Right lobe of liver (tissue), 6 donors: Measurements from ENCODE around the gene HNRNPD. TPM values are rescaled to one million over a fixed set of nuclear protein-coding genes. Genes with fewer than 3 reads are reported as not detected.

Source experiments
- ATAC-seq, 4 donors: fragments of 200-7000 bp; cut with Tn5 transposase; one replicate each; pipeline ENCODE4 v1.9.1; 2020; ENCODE audit warnings: mild to moderate bottlenecking in 4 of 4, moderate library complexity in 4 of 4
- DNase-seq, 3 donors: peaks; one replicate each; pipeline ENCODE4 v3.0.0-alpha.2; 2020
- H3K27ac ChIP-seq, 3 donors: fragments of 200-600 bp; one replicate each; pipeline ENCODE4 v1.8.0; 2022
- H3K27me3 ChIP-seq, 2 donors: fragments of 200-600 bp; one replicate each; pipeline ENCODE4 v1.8.0; 2022
- H3K36me3 ChIP-seq, 4 donors: fragments of 200-600 bp; sonication (generic) in 1 of 4; one replicate each; pipeline versions ENCODE4 v1.5.1 to v1.8.0; 2017 to 2022; ENCODE audit warnings: control low read depth in 1 of 4
- H3K4me1 ChIP-seq, 4 donors: fragments of 200-600 bp; sonication (generic) in 1 of 4; one replicate each; pipeline versions ENCODE4 v1.5.1 to v1.8.0; 2017 to 2022; ENCODE audit warnings: control low read depth in 1 of 4
- H3K4me3 ChIP-seq, 3 donors: fragments of 200-600 bp; one replicate each; pipeline ENCODE4 v1.8.0; 2022
- H3K9me3 ChIP-seq, 4 donors: fragments of 200-600 bp; sonication (generic) in 1 of 4; one replicate each; pipeline versions ENCODE4 v1.5.1 to v1.8.0; 2017 to 2022; ENCODE audit warnings: control low read depth in 1 of 4
- POLR2A ChIP-seq: fragments of 450-650 bp; IDR thresholded peaks from one replicate; pipeline ENCODE4 v1.6.1; 2017; ENCODE audit warnings: antibody characterized with exemption, mild to moderate bottlenecking
- WGBS: methylation state at CpG from one replicate; pipeline ENCODE4 v1.1.6; 2018; ENCODE audit warnings: low coverage, low lambda C conversion rate; ENCODE audit not compliant: insufficient coverage; ENCODE audit errors: missing lambda C conversion rate; 5-methylcytosine and 5-hydroxymethylcytosine counted together
- intact Hi-C, 2 donors: fragments of 100-400 bp; cut with DNase I; formaldehyde crosslinking; loops; one replicate each; pipeline versions ENCODE4 v1.11.2 to v1.14.1; 2022
- total RNA-seq, 6 experiments: library from RNA; depleted of rRNA in 2 of 6; stranded (reverse); fragments of >200 nt in 2 of 6; fragmentation: NEBNext Ultra II Directional in 3 of 6; extraction: Animal tissue kit (Norgen Biotek cat#: 25700) in 3 of 6; gene quantifications; one replicate each; pipeline versions ENCODE4 v1.1.0 to v1.2.4, GENCODE V29; 2016 to 2023
- TF ChIP-seq, protein P1 (sequence below), 4 donors: fragments of 200-600 bp in 3 of 4; fragments of 450-650 bp in 1 of 4; IDR thresholded peaks; one replicate each; pipeline versions ENCODE4 v1.5.1 to v1.8.0; 2016 to 2022; ENCODE audit warnings: antibody characterized with exemption in 4 of 4, mild to moderate bottlenecking in 2 of 4
- donor health status: DM: no; HTN: yes; CAD: no.
- donor health status: DM: no; HTN: no; CAD: no.
- donor health status: DM: no; HTN: no; CAD: no.
- donor health status: DM: no; HTN: yes; CAD: no.
- donor health status: DM: no; HTN: yes; CAD: no.

The HNRNPD gene
- total RNA-seq, 6 experiments from 2014 or later, result 34.5 to 67.1 (median 42.6) TPM

GRCh38 chr4:82382751-82383150 is 9.0 kb upstream of the HNRNPD start:
- intact Hi-C loops, result no loop called here
- ATAC-seq (no peak), DNase-seq (no peak)
- Histone ChIP-seq H3K4me1 (no peaks in the 10 kb centered on the region), H3K9me3 (no peaks in the 10 kb centered on the region), H3K36me3 (no peaks in the 10 kb centered on the region), H3K27ac (no peak overlapping the region), H3K27me3 (no peaks in the 10 kb centered on the region), H3K4me3 (no peak overlapping the region)
- 63% methylated on average over 2 of the region's 2 CpGs for WGBS
- no peak for TF ChIP-seq POLR2A
- TF ChIP-seq, protein P1, sequence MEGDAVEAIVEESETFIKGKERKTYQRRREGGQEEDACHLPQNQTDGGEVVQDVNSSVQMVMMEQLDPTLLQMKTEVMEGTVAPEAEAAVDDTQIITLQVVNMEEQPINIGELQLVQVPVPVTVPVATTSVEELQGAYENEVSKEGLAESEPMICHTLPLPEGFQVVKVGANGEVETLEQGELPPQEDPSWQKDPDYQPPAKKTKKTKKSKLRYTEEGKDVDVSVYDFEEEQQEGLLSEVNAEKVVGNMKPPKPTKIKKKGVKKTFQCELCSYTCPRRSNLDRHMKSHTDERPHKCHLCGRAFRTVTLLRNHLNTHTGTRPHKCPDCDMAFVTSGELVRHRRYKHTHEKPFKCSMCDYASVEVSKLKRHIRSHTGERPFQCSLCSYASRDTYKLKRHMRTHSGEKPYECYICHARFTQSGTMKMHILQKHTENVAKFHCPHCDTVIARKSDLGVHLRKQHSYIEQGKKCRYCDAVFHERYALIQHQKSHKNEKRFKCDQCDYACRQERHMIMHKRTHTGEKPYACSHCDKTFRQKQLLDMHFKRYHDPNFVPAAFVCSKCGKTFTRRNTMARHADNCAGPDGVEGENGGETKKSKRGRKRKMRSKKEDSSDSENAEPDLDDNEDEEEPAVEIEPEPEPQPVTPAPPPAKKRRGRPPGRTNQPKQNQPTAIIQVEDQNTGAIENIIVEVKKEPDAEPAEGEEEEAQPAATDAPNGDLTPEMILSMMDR (IDR thresholded peaks at IDR 0.05), result no peak

DNA sequence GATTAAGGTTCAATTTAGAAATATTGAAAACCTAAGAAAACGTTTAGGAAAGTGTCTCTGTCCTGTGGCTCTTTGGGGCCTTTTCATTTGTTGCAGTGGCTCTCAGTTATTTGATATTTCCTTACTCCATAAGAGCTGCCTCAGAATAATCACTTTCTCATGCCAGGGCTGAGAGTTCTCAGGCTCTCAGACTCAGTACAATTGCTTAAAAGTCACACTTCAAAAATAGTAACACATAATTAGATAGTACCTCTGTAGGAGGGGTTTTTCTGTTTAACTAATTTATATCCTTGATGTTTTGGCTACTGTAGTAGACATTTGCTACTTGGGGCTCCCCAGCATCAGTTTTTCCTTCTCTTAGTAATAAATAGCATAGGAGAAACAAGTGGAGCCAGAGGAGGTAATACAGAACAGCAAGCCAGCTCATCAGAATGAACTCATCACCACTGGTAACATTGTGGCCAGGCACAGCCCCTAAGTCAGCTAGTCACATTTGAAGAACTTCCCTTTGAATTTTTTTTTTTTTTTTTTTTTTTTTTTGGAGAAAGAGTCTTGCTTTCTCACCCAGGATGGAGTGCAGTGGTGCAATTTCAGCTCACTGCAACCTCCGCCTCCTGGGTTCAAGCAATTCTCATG is 8.0 kb upstream of the HNRNPD start:
- Histone ChIP-seq H3K9me3 (no peaks in the 10 kb centered on the region), H3K4me1 (no peaks in the 10 kb centered on the region), H3K4me3 (no peak overlapping the region), H3K27ac (no peak overlapping the region), H3K27me3 (no peaks in the 10 kb centered on the region), H3K36me3 (no peaks in the 10 kb centered on the region)
- ATAC-seq (no peak), DNase-seq (no peak)
- TF ChIP-seq POLR2A, result no peak
- 67% methylated on average over 2 of the region's 2 CpGs for WGBS
- intact Hi-C loops, result no loop called here

- peak in 1 of 4 donors; percentile 14 for ATAC-seq
- H3K36me3 ChIP-seq, result no peaks in the 10 kb centered on the region
- H3K4me3 ChIP-seq, result no peak overlapping the region
- no peaks in the 10 kb centered on the region for H3K27me3 ChIP-seq
- WGBS, result 100% methylated on average over 3 of the region's 3 CpGs
- TF ChIP-seq POLR2A, result no peak
- TF ChIP-seq, protein P1 (IDR thresholded peaks at IDR 0.05), result no peak
- intact Hi-C loops, result no loop called here
- no peak for DNase-seq
- H3K27ac ChIP-seq, result no peak overlapping the region
- H3K9me3 ChIP-seq, result no peaks in the 10 kb centered on the region
- no peaks in the 10 kb centered on the region for H3K4me1 ChIP-seq
These were observed 7.4 kb upstream of the HNRNPD start for GRCh38 chr4:82381235-82381634.

- 100% methylated on average over 1 of the region's 4 CpGs for WGBS
- no peak for DNase-seq
- H3K4me3 ChIP-seq, result no peak overlapping the region
- no peaks in the 10 kb centered on the region for H3K27me3 ChIP-seq
- no peak overlapping the region for H3K27ac ChIP-seq
- no peaks in the 10 kb centered on the region for H3K9me3 ChIP-seq
- H3K36me3 ChIP-seq, result no peaks in the 10 kb centered on the region
- intact Hi-C loops, result no loop called here
- peak in 1 of 4 donors; percentile 10 for ATAC-seq
- peaks cover 0 to 1% (median 0%) of the 10 kb centered on the region in 4 donors for H3K4me1 ChIP-seq
- TF ChIP-seq, protein P1 (IDR thresholded peaks at IDR 0.05), result no peak
- TF ChIP-seq POLR2A, result no peak
These were observed 7.0 kb upstream of the HNRNPD start for GRCh38 chr4:82380831-82381230.

DNA sequence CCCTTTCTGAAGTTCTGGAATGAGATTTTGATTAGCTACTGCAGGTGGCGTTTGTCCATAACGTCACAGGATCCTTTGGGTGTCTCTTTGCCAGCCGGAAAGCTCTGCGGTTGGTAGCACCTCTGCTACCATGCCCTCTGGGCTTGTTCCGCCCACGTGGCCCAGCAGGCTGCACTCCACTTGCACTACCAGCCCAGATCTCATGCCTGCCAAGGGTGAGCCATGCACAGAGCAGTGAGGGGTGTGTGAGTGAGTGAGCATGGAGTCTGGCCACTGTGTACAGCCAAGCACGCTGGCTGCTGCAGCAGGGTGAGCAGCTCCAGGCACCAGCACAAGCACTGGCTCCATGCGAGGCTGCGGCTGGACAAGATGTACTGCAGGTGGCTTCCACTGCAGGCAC is 6.6 kb upstream of the HNRNPD start:
- ATAC-seq (no peak), DNase-seq (no peak)
- no peaks in the 10 kb centered on the region for H3K36me3 ChIP-seq

More for the DNA sequence above, 6.6 kb upstream of the HNRNPD start:
- intact Hi-C loops, result no loop called here
- Histone ChIP-seq H3K4me1 (peaks cover 0 to 6% (median 0%) of the 10 kb centered on the region in 4 donors), H3K27ac (no peak overlapping the region), H3K4me3 (no peak overlapping the region), H3K27me3 (no peaks in the 10 kb centered on the region), H3K9me3 (no peaks in the 10 kb centered on the region)
- 89% methylated on average over 4 of the region's 9 CpGs for WGBS
- TF ChIP-seq, protein P1 (IDR thresholded peaks at IDR 0.05), result no peak
- no peak for TF ChIP-seq POLR2A
